ENCODE results near the gene PDE11A.

DNA sequence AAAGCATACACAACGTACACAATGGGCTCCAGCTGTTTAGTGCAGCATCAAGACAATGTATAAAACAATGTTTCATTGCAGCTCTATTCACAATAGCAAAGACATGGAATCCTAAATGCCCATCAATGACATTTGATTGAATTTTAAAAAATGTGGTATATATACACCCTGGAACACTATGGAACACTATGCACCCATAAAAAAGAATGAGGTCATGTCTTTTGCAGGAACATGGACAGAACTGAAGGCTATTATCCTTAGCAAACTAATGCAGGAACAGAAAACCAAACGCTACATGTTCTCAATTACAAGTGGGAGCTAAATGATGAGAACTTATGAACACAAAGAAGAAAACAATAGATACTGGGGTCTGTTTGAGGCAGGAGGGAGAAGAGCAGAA lies 364.5 kb downstream of the PDE11A start:
- TF ChIP-seq PATZ1 (CRISPR knock-in tag; IDR thresholded peaks at IDR 0.05; ENCODE audit: borderline replicate concordance) = no peak
- TF ChIP-seq PPARA (CRISPR knock-in tag; IDR thresholded peaks at IDR 0.05; ENCODE audit: borderline replicate concordance) = no peak
- no peak for TF ChIP-seq RARB (CRISPR knock-in tag; IDR thresholded peaks at IDR 0.05)
